CD4-positive, alpha-beta T cell (primary cell): ENCODE measurements around the gene MT1G. TPM values are rescaled to one million over a fixed set of nuclear protein-coding genes. Genes with fewer than 3 reads are reported as not detected.

Experiments used
- ATAC-seq: fragments of 200-7000 bp; cut with Tn5 transposase; one replicate; pipeline ENCODE4 v1.10.0; 2022; ENCODE audit warnings: mild to moderate bottlenecking; ENCODE audit not compliant: poor library complexity
- CTCF ChIA-PET: fragments of 350-600 bp; sonication (Branson Sonifier 250); formaldehyde crosslinking; loops from one replicate; lab custom pipeline; 2021; ENCODE audit warnings: antibody characterized with exemption, inconsistent platforms; lab: Charles Lee
- POLR2A ChIA-PET: fragments of 350-600 bp; sonication (Branson Sonifier 250); formaldehyde crosslinking; loops from one replicate; lab custom pipeline; 2021; ENCODE audit warnings: antibody characterized with exemption, inconsistent platforms; lab: Charles Lee
- DNase-seq, 14 experiments: peaks; one replicate each; pipeline ENCODE4 v3.0.0-alpha.2; 2013 to 2020; ENCODE audit warnings: mixed read lengths in 2 of 14
- H3K27ac ChIP-seq, 2 donors: one replicate each; pipeline versions ENCODE4 v1.5.1 to v1.7.0; 2013; ENCODE audit warnings: low read length in 2 of 2, low read depth in 1 of 2, mild to moderate bottlenecking in 1 of 2
- H3K27me3 ChIP-seq, 2 experiments: 1 replicate in 1 of 2; 2 replicates in 1 of 2; pipeline versions ENCODE4 v1.6.1 to v1.7.0; 2013; ENCODE audit warnings: low read length in 2 of 2, control low read depth in 1 of 2, mild to moderate bottlenecking in 1 of 2, moderate library complexity in 1 of 2; ENCODE audit not compliant: insufficient read depth in 2 of 2, control insufficient read depth in 1 of 2
- H3K36me3 ChIP-seq: one replicate; pipeline ENCODE4 v1.6.1; 2013; ENCODE audit warnings: low read length, control low read depth; ENCODE audit not compliant: insufficient read depth
- H3K4me1 ChIP-seq: one replicate; pipeline ENCODE4 v1.6.1; 2013; ENCODE audit warnings: low read length, control low read depth; ENCODE audit not compliant: insufficient read depth
- H3K4me3 ChIP-seq: one replicate; pipeline ENCODE4 v1.5.1; 2013; ENCODE audit warnings: mild to moderate bottlenecking, low read length, moderate library complexity
- H3K9me3 ChIP-seq, 2 experiments: 1 replicate in 1 of 2; 2 replicates in 1 of 2; pipeline versions ENCODE4 v1.6.1 to v1.7.0; 2013; ENCODE audit warnings: low read length in 2 of 2, mild to moderate bottlenecking in 2 of 2, control low read depth in 1 of 2, moderate library complexity in 1 of 2; ENCODE audit not compliant: control insufficient read depth in 1 of 2, insufficient read depth in 1 of 2
- H3K27ac Mint-ChIP-seq: one replicate; pipeline ENCODE4 v1.8.0; 2020; ENCODE audit warnings: mixed read lengths
- H3K27me3 Mint-ChIP-seq: one replicate; pipeline ENCODE4 v1.8.0; 2021; ENCODE audit warnings: mixed read lengths
- H3K36me3 Mint-ChIP-seq: one replicate; pipeline ENCODE4 v1.8.0; 2021; ENCODE audit warnings: low read depth, mixed read lengths
- H3K4me1 Mint-ChIP-seq: one replicate; pipeline ENCODE4 v1.8.0; 2021; ENCODE audit warnings: low read depth, mixed read lengths
- H3K4me3 Mint-ChIP-seq: one replicate; pipeline ENCODE4 v1.8.0; 2020; ENCODE audit warnings: mild to moderate bottlenecking, mixed read lengths
- H3K9me3 Mint-ChIP-seq: one replicate; pipeline ENCODE4 v1.8.0; 2020; ENCODE audit warnings: mixed read lengths
- intact Hi-C, 2 experiments: fragments of 100-400 bp; cut with DNase I in 1 of 2; cut with micrococcal nuclease in 1 of 2; formaldehyde crosslinking; loops; one replicate each; pipeline versions ENCODE4 v1.15.1 to v1.9.0; 2023 to 2025; cut with DNase I, micrococcal nuclease
- total RNA-seq, 174 experiments: library from RNA in 2 of 174; stranded (reverse) in 2 of 174; gene quantifications; one replicate each; pipeline ENCODE4 v1.2.3 and lab custom pipeline; 2021 to 2026
- TF ChIP-seq, protein P1 (sequence below): fragments of 200-600 bp; IDR thresholded peaks from one replicate; pipeline ENCODE4 v1.8.0; 2022; ENCODE audit warnings: antibody characterized with exemption, mild to moderate bottlenecking

The MT1G gene
- total RNA-seq, 2 experiments from 2014 or later = not detected

GRCh38 chr16:56629531-56629930, 38.3 kb downstream of the MT1G start:
- CTCF ChIA-PET = no interaction called here
- Histone ChIP-seq H3K27me3 (peaks cover 32 to 46% of the 10 kb centered on the region in 2 experiments), H3K9me3 (peaks cover 0 to 4% of the 10 kb centered on the region in 2 experiments), H3K27ac (no peak overlapping the region), H3K4me3 (no peak overlapping the region), H3K36me3 (no peaks in the 10 kb centered on the region), H3K4me1 (peaks cover 37% of the 10 kb centered on the region)
- Mint-ChIP-seq H3K27ac (no peak overlapping the region), H3K9me3 (no peaks in the 10 kb centered on the region), H3K4me3 (no peak overlapping the region), H3K36me3 (no peaks in the 10 kb centered on the region), H3K4me1 (peaks cover 33% of the 10 kb centered on the region), H3K27me3 (peaks cover 84% of the 10 kb centered on the region)
- TF ChIP-seq, protein P1, sequence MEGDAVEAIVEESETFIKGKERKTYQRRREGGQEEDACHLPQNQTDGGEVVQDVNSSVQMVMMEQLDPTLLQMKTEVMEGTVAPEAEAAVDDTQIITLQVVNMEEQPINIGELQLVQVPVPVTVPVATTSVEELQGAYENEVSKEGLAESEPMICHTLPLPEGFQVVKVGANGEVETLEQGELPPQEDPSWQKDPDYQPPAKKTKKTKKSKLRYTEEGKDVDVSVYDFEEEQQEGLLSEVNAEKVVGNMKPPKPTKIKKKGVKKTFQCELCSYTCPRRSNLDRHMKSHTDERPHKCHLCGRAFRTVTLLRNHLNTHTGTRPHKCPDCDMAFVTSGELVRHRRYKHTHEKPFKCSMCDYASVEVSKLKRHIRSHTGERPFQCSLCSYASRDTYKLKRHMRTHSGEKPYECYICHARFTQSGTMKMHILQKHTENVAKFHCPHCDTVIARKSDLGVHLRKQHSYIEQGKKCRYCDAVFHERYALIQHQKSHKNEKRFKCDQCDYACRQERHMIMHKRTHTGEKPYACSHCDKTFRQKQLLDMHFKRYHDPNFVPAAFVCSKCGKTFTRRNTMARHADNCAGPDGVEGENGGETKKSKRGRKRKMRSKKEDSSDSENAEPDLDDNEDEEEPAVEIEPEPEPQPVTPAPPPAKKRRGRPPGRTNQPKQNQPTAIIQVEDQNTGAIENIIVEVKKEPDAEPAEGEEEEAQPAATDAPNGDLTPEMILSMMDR = no peak
- ATAC-seq = no peak
- no peak for DNase-seq
- POLR2A ChIA-PET = interaction anchor here (0.9 kb wide), 1 partner anchor 53 kb away, joined by 3 read pairs; the partner anchor contains the start of gene MT1X
- intact Hi-C loops = no loop called here

GRCh38 chr16:56628486-56629350, 39.1 kb downstream of the MT1G start:
- no peak for DNase-seq
- ChIA-PET CTCF (no interaction called here), POLR2A (no interaction called here)
- Histone ChIP-seq H3K4me3 (no peak overlapping the region), H3K36me3 (no peaks in the 10 kb centered on the region), H3K27me3 (peaks cover 25 to 38% of the 10 kb centered on the region in 2 experiments), H3K9me3 (peaks cover 0 to 4% of the 10 kb centered on the region in 2 experiments), H3K4me1 (peaks cover 35% of the 10 kb centered on the region), H3K27ac (no peak overlapping the region)
- no peaks in the 10 kb centered on the region for H3K36me3 Mint-ChIP-seq
- H3K4me3 Mint-ChIP-seq = no peak overlapping the region
- H3K27me3 Mint-ChIP-seq = peaks cover 76% of the 10 kb centered on the region
- peaks cover 25% of the 10 kb centered on the region for H3K4me1 Mint-ChIP-seq
- intact Hi-C loops = no loop called here
- TF ChIP-seq, protein P1 = no peak
- no peak overlapping the region for H3K27ac Mint-ChIP-seq
- ATAC-seq = no peak
- H3K9me3 Mint-ChIP-seq = no peaks in the 10 kb centered on the region

DNA sequence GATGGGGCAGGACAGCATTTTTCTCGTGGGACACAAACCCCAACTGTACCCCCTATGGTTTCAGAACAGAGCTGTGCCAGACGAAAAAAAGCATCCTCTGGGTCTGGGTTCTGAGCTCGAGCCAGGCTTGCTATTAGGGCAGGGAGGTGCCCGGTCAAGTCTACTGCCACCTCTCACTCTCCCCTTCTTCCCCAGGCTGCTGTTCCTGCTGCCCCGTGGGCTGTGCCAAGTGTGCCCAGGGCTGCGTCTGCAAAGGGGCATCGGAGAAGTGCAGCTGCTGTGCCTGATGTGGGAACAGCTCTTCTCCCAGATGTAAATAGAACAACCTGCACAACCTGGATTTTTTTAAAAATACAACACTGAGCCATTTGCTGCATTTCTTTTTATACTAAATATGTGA, 41.2 kb downstream of the MT1G start:
- no peak for ATAC-seq
- H3K27me3 ChIP-seq = peaks cover 8 to 18% of the 10 kb centered on the region in 2 experiments
- Mint-ChIP-seq H3K4me1 (peaks cover 16% of the 10 kb centered on the region), H3K27me3 (peaks cover 55% of the 10 kb centered on the region), H3K36me3 (no peaks in the 10 kb centered on the region), H3K4me3 (no peak overlapping the region), H3K9me3 (no peaks in the 10 kb centered on the region), H3K27ac (no peak overlapping the region)
- H3K9me3 ChIP-seq = no peaks in the 10 kb centered on the region
- peaks cover 21% of the 10 kb centered on the region for H3K4me1 ChIP-seq
- no peak overlapping the region for H3K27ac ChIP-seq
- ChIA-PET CTCF (no interaction called here), POLR2A (interaction anchor here (1.9 kb wide), 1 partner anchor 18 kb away, joined by 8 read pairs; the partner anchor contains the start of gene MT2A)
- intact Hi-C loops = no loop called here
- H3K36me3 ChIP-seq = no peaks in the 10 kb centered on the region
- H3K4me3 ChIP-seq = no peak overlapping the region
- no peak for DNase-seq
- TF ChIP-seq, protein P1 = no peak
